Astrocyte (in vitro differentiated cells and primary cell): ENCODE data around the gene TSPEAR. TPM values are rescaled to one million over a fixed set of nuclear protein-coding genes. Genes with fewer than 3 reads are reported as not detected.

ENCODE experiments used
- total RNA-seq: library from RNA; stranded (reverse); gene quantifications from 2 replicates; pipeline ENCODE4 v1.2.1, GENCODE V29; 2021

The TSPEAR gene
- total RNA-seq, 1 donor from 2014 or later = not detected

Other genes starting within 250 kb of the TSPEAR start
- gene KRTAP10-1, start 171.4 kb downstream of the TSPEAR start, total RNA-seq = not detected in 2 replicates
- not detected in 2 replicates for gene KRTAP10-2, start 160.1 kb downstream of the TSPEAR start, total RNA-seq
- not detected in 2 replicates for gene KRTAP10-3, start 152.8 kb downstream of the TSPEAR start, total RNA-seq
- gene KRTAP10-4, start 137.8 kb downstream of the TSPEAR start, total RNA-seq = not detected in 2 replicates
- not detected in 2 replicates for gene KRTAP10-5, start 131.0 kb downstream of the TSPEAR start, total RNA-seq
- not detected in 2 replicates for gene KRTAP10-6, start 119.1 kb downstream of the TSPEAR start, total RNA-seq
- not detected in 2 replicates for gene KRTAP10-7, start 111.0 kb downstream of the TSPEAR start, total RNA-seq
- gene KRTAP10-8, start 99.5 kb downstream of the TSPEAR start, total RNA-seq = not detected in 2 replicates
- not detected in 2 replicates for gene KRTAP10-9, start 84.5 kb downstream of the TSPEAR start, total RNA-seq
- gene KRTAP10-10, start 74.2 kb downstream of the TSPEAR start, total RNA-seq = not detected in 2 replicates
- not detected in 2 replicates for gene KRTAP10-11, start 65.2 kb downstream of the TSPEAR start, total RNA-seq
- gene KRTAP12-4, start 56.9 kb downstream of the TSPEAR start, total RNA-seq = not detected in 2 replicates
- gene KRTAP12-3, start 53.6 kb downstream of the TSPEAR start, total RNA-seq = not detected in 2 replicates
- gene KRTAP12-2, start 44.6 kb downstream of the TSPEAR start, total RNA-seq = not detected in 2 replicates
- not detected in 2 replicates for gene KRTAP12-1, start 29.4 kb downstream of the TSPEAR start, total RNA-seq
- gene KRTAP10-12, start 14.4 kb downstream of the TSPEAR start, total RNA-seq = not detected in 2 replicates
- 63.8 and 74.5 TPM in 2 replicates for gene UBE2G2, start 90.2 kb upstream of the TSPEAR start, total RNA-seq
- 72.7 and 83.5 TPM in 2 replicates for gene SUMO3, start 106.5 kb upstream of the TSPEAR start, total RNA-seq
- gene PTTG1IP, start 162.1 kb upstream of the TSPEAR start, total RNA-seq = 208 and 240 TPM in 2 replicates
- gene ITGB2, start 209.3 kb upstream of the TSPEAR start, total RNA-seq = 0.61 TPM in 1 of 2 replicates, not detected in the other
- 26.0 and 38.8 TPM in 2 replicates for gene SLX9, start 228.5 kb upstream of the TSPEAR start, total RNA-seq